Muscle of leg (tissue), 11 donors: ENCODE measurements around the gene TTC1. TPM values are rescaled to one million over a fixed set of nuclear protein-coding genes. Genes with fewer than 3 reads are reported as not detected.

Experiments used
- DNase-seq: peaks from one replicate; pipeline ENCODE4 v3.0.0; 2013
- H3K27ac ChIP-seq: one replicate; pipeline ENCODE4 v1.5.1; 2013; ENCODE audit warnings: mild to moderate bottlenecking, low read length, control low read depth
- H3K27me3 ChIP-seq: one replicate; pipeline ENCODE4 v1.6.1; 2013; ENCODE audit warnings: low read length; ENCODE audit not compliant: control insufficient read depth, insufficient read depth
- H3K36me3 ChIP-seq: one replicate; pipeline ENCODE4 v1.6.1; 2013; ENCODE audit warnings: low read length; ENCODE audit not compliant: control insufficient read depth, insufficient read depth
- H3K4me1 ChIP-seq: one replicate; pipeline ENCODE4 v1.6.1; 2013; ENCODE audit warnings: low read length; ENCODE audit not compliant: control insufficient read depth, insufficient read depth
- H3K4me3 ChIP-seq: one replicate; pipeline ENCODE4 v1.5.1; 2013; ENCODE audit warnings: low read length, control low read depth
- H3K9me3 ChIP-seq: replicated peaks from 2 replicates; pipeline ENCODE4 v1.6.1; 2013; ENCODE audit warnings: low read depth, low read length; ENCODE audit not compliant: control insufficient read depth
- WGBS: methylation state at CpG from one replicate; pipeline ENCODE4 v1.1.5; 2013; ENCODE audit warnings: missing lambda C conversion rate; ENCODE audit not compliant: insufficient coverage; 5-methylcytosine and 5-hydroxymethylcytosine counted together
- polyA plus RNA-seq, 8 donors: library from polyadenylated mRNA; unstranded; fragments of 120-200 nt; gene quantifications; one replicate each; pipeline versions ENCODE4 v1.2.1 to v1.2.3, GENCODE V29; 2013; ENCODE audit warnings: inconsistent platforms in 1 of 8, low replicate concordance in 1 of 8; ENCODE audit not compliant: insufficient read length in 8 of 8, insufficient read depth in 1 of 8
- total RNA-seq: library from RNA; stranded (reverse); fragments of 120-200 nt; gene quantifications from one replicate; pipeline ENCODE4 v1.2.4, GENCODE V29; 2013

TTC1 gene
- total and polyA plus RNA-seq, 9 donors, result 41.3 to 47.5 (median 44.4) TPM

- DNase-seq, result no peak
- H3K36me3 ChIP-seq, result no peaks in the 10 kb centered on the region
- peaks cover 6% of the 10 kb centered on the region for H3K4me1 ChIP-seq
- H3K27me3 ChIP-seq, result peaks cover 59% of the 10 kb centered on the region
- 25% methylated on average over 10 of the region's 11 CpGs for WGBS
- no peaks in the 10 kb centered on the region for H3K9me3 ChIP-seq
- H3K4me3 ChIP-seq, result no peak overlapping the region
- no peak overlapping the region for H3K27ac ChIP-seq
These were observed 37.4 kb upstream of the TTC1 start for GRCh38 chr5:159971514-159971913.

GRCh38 chr5:159971931-159972461 is 36.9 kb upstream of the TTC1 start:
- under 1% methylated on average over 74 of the region's 76 CpGs for WGBS
- Histone ChIP-seq H3K4me3 (no peak overlapping the region), H3K27me3 (peaks cover 59% of the 10 kb centered on the region), H3K27ac (no peak overlapping the region), H3K9me3 (no peaks in the 10 kb centered on the region), H3K36me3 (no peaks in the 10 kb centered on the region), H3K4me1 (peaks cover 6% of the 10 kb centered on the region)
- DNase-seq, result peak; percentile 9

GRCh38 chr5:159972538-159973362 is 36.2 kb upstream of the TTC1 start:
- no peak for DNase-seq
- WGBS, result 37% methylated on average over 19 of the region's 50 CpGs
- no peaks in the 10 kb centered on the region for H3K36me3 ChIP-seq
- H3K4me1 ChIP-seq, result peaks cover 6% of the 10 kb centered on the region
- H3K9me3 ChIP-seq, result no peaks in the 10 kb centered on the region
- H3K4me3 ChIP-seq, result no peak overlapping the region
- H3K27me3 ChIP-seq, result peaks cover 65% of the 10 kb centered on the region
- no peak overlapping the region for H3K27ac ChIP-seq

- H3K9me3 ChIP-seq, result no peaks in the 10 kb centered on the region
- WGBS, result 18% methylated on average over 2 of the region's 2 CpGs
- no peak overlapping the region for H3K4me3 ChIP-seq
- peaks cover 57% of the 10 kb centered on the region for H3K27me3 ChIP-seq
- no peak overlapping the region for H3K27ac ChIP-seq
- H3K4me1 ChIP-seq, result peaks cover 6% of the 10 kb centered on the region
- DNase-seq, result peak; percentile 36
- H3K36me3 ChIP-seq, result no peaks in the 10 kb centered on the region
These were observed 33.4 kb upstream of the TTC1 start for GRCh38 chr5:159975462-159976019.

- Histone ChIP-seq H3K4me3 (no peak overlapping the region), H3K9me3 (no peaks in the 10 kb centered on the region), H3K27ac (no peak overlapping the region), H3K27me3 (peaks cover 46% of the 10 kb centered on the region), H3K4me1 (peaks cover 4% of the 10 kb centered on the region), H3K36me3 (no peaks in the 10 kb centered on the region)
- no peak for DNase-seq
- WGBS, result 80% methylated on average over 1 of the region's 3 CpGs
These were observed 32.0 kb upstream of the TTC1 start for GRCh38 chr5:159976921-159977320.

- WGBS, result 0% methylated on average over 1 of the region's 2 CpGs
- no peak overlapping the region for H3K4me3 ChIP-seq
- no peak for DNase-seq
- H3K36me3 ChIP-seq, result no peaks in the 10 kb centered on the region
- H3K27me3 ChIP-seq, result peaks cover 41% of the 10 kb centered on the region
- no peak overlapping the region for H3K27ac ChIP-seq
- H3K9me3 ChIP-seq, result no peaks in the 10 kb centered on the region
- no peaks in the 10 kb centered on the region for H3K4me1 ChIP-seq
These were observed 30.6 kb upstream of the TTC1 start for GRCh38 chr5:159978358-159978757.

- no peak overlapping the region for H3K4me3 ChIP-seq
- no peaks in the 10 kb centered on the region for H3K9me3 ChIP-seq
- no peak overlapping the region for H3K27ac ChIP-seq
- peaks cover 7% of the 10 kb centered on the region for H3K4me1 ChIP-seq
- no peaks in the 10 kb centered on the region for H3K36me3 ChIP-seq
- no peak for DNase-seq
- 93% methylated on average over 3 of the region's 8 CpGs for WGBS
- H3K27me3 ChIP-seq, result peaks cover 54% of the 10 kb centered on the region
These were observed 26.3 kb upstream of the TTC1 start for GRCh38 chr5:159982421-159983173.

GRCh38 chr5:159987031-159987674 is 21.8 kb upstream of the TTC1 start:
- WGBS, result under 1% methylated on average over 45 of the region's 50 CpGs
- peak; percentile 40 for DNase-seq
- Histone ChIP-seq H3K27ac (no peak overlapping the region), H3K36me3 (no peaks in the 10 kb centered on the region), H3K9me3 (no peaks in the 10 kb centered on the region), H3K4me1 (peaks cover 7% of the 10 kb centered on the region), H3K4me3 (peak overlapping the region; percentile 13), H3K27me3 (peaks cover 54% of the 10 kb centered on the region)

- Histone ChIP-seq H3K27me3 (peaks cover 32% of the 10 kb centered on the region), H3K27ac (no peak overlapping the region), H3K4me1 (peaks cover 7% of the 10 kb centered on the region), H3K4me3 (no peak overlapping the region), H3K9me3 (peaks cover 6% of the 10 kb centered on the region), H3K36me3 (no peaks in the 10 kb centered on the region)
- no CpG with 5 or more reads among the region's 2 CpGs for WGBS
- DNase-seq, result no peak
These were observed 18.4 kb upstream of the TTC1 start for GRCh38 chr5:159990506-159990905.
